ENCODE measurements around the gene RIMBP2.

The RIMBP2 gene

DNA sequence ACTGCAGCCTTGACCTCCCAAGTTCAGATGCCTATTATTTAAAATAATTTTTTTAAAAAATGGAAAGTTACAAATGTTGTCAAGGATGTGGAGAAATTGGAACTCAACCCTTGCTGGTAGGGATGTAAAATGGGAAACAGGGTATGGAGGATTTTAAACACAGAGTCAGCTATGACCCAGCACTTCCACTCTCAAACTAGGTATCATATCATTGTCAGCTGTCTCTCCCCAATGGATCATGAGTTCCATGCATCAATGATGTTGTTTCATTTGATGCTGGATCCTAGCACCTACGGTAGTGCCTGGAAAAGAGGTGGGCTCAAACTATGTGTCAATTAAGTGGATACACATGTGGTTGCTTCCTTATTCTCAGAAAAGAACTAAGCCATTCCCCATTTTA is 150.9 kb downstream of the RIMBP2 start:
- no peak overlapping the region for H3K4me3 ChIP-seq (ENCODE audit: low read depth, low read length)
- no peak for DNase-seq (ENCODE audit: low read depth)
- no peak for TF ChIP-seq CTCF (IDR thresholded peaks at IDR 0.05; ENCODE audit: insufficient read depth, low read depth, low read length, missing control alignments)

DNA sequence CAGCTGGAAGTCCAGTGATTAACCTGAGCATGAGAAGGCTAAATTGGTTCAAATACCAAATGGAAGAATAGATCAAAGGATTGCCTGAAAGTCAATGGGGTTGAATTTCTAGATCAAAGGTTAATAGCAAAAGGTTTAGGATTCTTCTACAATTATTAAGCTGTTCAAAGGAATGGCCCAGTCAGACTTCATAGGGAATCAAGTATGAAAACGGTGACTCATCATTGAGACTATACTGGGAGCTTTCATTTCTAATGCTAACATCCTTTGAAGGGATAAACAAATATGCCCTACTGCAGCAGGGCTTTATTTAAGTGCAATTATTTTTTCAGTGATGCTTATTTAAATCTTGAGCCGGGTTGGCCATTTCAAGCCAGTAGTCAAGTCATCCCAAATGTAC is 152.8 kb downstream of the RIMBP2 start:
- TF ChIP-seq CTCF (IDR thresholded peaks at IDR 0.05; ENCODE audit: insufficient read depth, low read depth, low read length, missing control alignments) = no peak
- no peak overlapping the region for H3K4me3 ChIP-seq (ENCODE audit: low read depth, low read length)
- DNase-seq (ENCODE audit: low read depth) = no peak

- H3K4me3 ChIP-seq (ENCODE audit: low read depth, low read length) = no peak overlapping the region
- no peak for DNase-seq (ENCODE audit: low read depth)
- TF ChIP-seq CTCF (IDR thresholded peaks at IDR 0.05; ENCODE audit: insufficient read depth, low read depth, low read length, missing control alignments) = no peak
Measured at GRCh38 chr12:130562716-130563115, 153.4 kb downstream of the RIMBP2 start.

DNA sequence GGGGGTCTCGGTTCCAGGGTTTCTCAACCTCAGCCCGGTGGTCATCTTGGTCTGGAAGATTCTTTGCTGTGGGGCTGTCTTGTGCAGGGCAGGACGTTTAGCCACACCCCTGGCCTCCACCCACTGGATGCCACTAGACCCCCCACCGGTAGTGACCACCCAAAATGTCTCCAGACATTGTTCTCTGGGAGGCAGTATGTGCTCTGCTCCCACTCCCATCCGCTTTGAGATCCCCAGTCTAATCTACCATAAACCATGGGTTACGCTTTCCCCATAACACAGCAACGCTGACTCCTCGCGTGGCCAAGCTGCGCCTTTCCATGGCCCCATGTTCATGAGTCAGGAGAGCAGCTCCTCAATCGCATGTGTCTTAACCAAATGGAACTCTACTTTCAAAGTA is 155.8 kb downstream of the RIMBP2 start:
- TF ChIP-seq CTCF (IDR thresholded peaks at IDR 0.05; ENCODE audit: insufficient read depth, low read depth, low read length, missing control alignments) = no peak
- no peak overlapping the region for H3K4me3 ChIP-seq (ENCODE audit: low read depth, low read length)
- no peak for DNase-seq (ENCODE audit: low read depth)

- no peak overlapping the region for H3K4me3 ChIP-seq (ENCODE audit: low read depth, low read length)
- TF ChIP-seq CTCF (IDR thresholded peaks at IDR 0.05; ENCODE audit: insufficient read depth, low read depth, low read length, missing control alignments) = no peak
- DNase-seq (ENCODE audit: low read depth) = no peak
Measured at GRCh38 chr12:130559806-130560205, 156.3 kb downstream of the RIMBP2 start.

DNA sequence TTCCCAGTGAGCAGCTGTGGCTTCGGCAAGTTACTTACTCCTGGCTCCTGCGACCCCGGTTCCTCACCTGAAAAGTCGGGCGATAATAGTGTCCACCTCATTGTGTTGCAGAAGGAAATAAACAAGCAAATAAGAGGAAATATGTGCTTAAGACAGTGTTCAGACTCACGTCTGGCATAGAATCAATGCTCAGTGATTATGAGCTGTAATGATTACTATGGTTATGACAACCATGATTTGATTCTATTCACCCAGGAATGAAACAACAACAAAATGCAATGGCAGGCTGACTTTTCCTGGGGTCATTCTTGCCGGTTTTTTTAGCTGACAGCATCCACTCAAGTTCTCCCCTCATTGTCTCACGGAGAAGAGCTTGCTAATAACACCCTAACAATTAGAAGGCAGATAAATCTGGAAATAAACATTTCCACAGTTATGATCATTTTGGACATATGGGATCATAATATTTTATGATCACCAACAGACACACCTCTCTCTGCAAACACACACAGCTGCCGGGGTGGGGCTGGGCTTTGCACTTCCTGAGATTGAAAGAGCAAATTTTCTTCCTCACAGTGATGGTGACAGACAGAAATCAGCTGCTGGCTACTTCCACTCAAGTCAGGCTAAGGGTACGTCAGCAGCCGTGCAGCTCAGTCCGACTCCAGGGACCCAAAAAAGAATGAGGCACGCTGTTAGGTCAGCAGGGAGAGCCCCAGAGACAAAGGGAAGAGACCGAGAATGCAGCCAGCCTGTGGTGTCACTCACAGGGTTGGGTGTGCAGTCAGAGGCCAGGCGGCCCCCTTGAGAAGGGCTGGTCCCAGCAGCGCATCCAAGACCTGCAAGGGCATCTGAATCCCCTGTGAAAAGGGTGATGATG is 158.0 kb downstream of the RIMBP2 start:
- no peak for TF ChIP-seq CTCF (IDR thresholded peaks at IDR 0.05; ENCODE audit: insufficient read depth, low read depth, low read length, missing control alignments)
- DNase-seq (ENCODE audit: low read depth) = no peak
- H3K4me3 ChIP-seq (ENCODE audit: low read depth, low read length) = no peak overlapping the region

DNA sequence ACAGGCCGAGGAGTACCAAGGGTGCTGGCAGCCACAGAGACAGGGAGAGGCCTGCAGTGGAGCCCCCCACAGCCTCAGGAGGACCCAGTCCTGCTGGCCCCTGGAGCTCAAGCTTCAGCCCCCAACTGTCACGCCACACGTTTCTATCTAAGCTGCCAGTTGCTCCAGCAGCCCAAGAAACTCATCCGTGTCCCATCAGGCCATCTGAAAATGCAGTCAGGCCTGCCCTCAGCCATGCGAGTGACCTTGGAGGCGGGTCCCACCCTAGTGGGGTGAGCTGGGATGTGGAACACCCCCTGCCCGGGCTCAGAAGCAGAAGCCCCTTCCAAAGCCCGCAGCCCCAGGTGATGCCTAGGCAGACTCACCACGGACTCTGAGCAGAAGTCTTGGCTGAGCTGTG is 158.9 kb downstream of the RIMBP2 start:
- no peak for DNase-seq (ENCODE audit: low read depth)
- H3K4me3 ChIP-seq (ENCODE audit: low read depth, low read length) = no peak overlapping the region
- no peak for TF ChIP-seq CTCF (IDR thresholded peaks at IDR 0.05; ENCODE audit: insufficient read depth, low read depth, low read length, missing control alignments)

All from GM12865 (cell line).